AG04449 (cell line): ENCODE results near the gene HOMER2.
"Not testable (repeated sequence)": the region's sequence is repeated elsewhere in the genome, so short reads cannot be mapped to it uniquely, and the experiment has no call there.

Experiments
- CTCF ChIA-PET: fragments of 350-600 bp; formaldehyde crosslinking; extraction: SDS; loops from one replicate; lab custom pipeline; 2021; ENCODE audit warnings: antibody characterized with exemption; lab: Yijun Ruan, JAX
- POLR2A ChIA-PET: fragments of 400-600, 350-600 bp; formaldehyde crosslinking; extraction: SDS; loops from one replicate; lab custom pipeline; 2020; ENCODE audit warnings: antibody characterized with exemption, inconsistent platforms; lab: Yijun Ruan, JAX
- DNase-seq: peaks from one replicate; pipeline ENCODE4 v3.0.0-alpha.2; 2010; ENCODE audit warnings: low read depth, low spot score
- H3K4me3 ChIP-seq: 2 replicates; pipeline ENCODE4 v1.5.1; 2011; ENCODE audit warnings: low read depth, mild to moderate bottlenecking, control low read depth, low read length
- TF ChIP-seq, protein P1 (sequence below): IDR thresholded peaks from one replicate; pipeline ENCODE4 v1.5.1; 2011; ENCODE audit warnings: mild to moderate bottlenecking, moderate library complexity, low read length, control low read depth, inconsistent platforms; ENCODE audit not compliant: insufficient read depth; ENCODE audit errors: missing control alignments

The HOMER2 gene

DNA sequence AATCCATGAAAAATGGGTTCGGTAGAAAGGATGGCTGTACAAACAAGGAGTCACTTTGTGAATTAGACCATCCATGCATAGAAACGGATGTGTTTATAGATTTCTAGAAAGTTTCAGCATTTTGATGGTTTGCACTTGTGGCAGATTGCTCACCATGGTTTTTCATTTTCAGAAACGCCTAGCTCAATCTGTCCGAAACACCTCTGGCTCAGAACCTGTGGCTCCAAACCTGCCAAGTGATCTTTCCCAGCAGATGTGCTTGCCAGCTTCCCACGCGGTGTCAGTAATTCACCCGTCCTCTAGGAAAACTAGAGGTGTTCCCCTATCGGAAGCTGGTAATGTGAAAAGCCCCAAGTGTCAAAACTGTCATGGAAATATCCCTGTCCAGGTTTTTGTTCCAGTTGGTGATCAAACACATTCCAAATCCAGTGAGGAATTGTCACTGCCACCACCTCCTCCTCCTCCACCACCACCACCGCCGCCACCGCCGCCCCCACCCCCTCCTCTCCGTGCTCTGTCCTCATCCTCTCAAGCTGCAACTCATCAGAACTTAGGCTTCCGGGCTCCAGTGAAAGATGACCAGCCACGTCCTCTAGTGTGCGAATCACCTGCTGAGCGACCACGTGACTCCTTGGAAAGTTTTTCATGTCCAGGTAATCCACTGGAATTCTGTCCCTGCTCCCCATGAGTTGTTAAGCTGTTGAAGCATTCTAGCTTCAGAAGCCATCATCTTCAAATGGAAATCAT lies 121.9 kb downstream of the HOMER2 start:
- POLR2A ChIA-PET, result no interaction called here
- no peak for DNase-seq
- CTCF ChIA-PET, result no interaction called here

GRCh38 chr15:82829234-82829633 lies 123.3 kb downstream of the HOMER2 start:
- CTCF ChIA-PET, result no interaction called here
- DNase-seq, result no peak

More for the DNA sequence above, 121.9 kb downstream of the HOMER2 start:
- H3K4me3 ChIP-seq, result no peak overlapping the region
- TF ChIP-seq, protein P1, sequence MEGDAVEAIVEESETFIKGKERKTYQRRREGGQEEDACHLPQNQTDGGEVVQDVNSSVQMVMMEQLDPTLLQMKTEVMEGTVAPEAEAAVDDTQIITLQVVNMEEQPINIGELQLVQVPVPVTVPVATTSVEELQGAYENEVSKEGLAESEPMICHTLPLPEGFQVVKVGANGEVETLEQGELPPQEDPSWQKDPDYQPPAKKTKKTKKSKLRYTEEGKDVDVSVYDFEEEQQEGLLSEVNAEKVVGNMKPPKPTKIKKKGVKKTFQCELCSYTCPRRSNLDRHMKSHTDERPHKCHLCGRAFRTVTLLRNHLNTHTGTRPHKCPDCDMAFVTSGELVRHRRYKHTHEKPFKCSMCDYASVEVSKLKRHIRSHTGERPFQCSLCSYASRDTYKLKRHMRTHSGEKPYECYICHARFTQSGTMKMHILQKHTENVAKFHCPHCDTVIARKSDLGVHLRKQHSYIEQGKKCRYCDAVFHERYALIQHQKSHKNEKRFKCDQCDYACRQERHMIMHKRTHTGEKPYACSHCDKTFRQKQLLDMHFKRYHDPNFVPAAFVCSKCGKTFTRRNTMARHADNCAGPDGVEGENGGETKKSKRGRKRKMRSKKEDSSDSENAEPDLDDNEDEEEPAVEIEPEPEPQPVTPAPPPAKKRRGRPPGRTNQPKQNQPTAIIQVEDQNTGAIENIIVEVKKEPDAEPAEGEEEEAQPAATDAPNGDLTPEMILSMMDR, result no peak

DNA sequence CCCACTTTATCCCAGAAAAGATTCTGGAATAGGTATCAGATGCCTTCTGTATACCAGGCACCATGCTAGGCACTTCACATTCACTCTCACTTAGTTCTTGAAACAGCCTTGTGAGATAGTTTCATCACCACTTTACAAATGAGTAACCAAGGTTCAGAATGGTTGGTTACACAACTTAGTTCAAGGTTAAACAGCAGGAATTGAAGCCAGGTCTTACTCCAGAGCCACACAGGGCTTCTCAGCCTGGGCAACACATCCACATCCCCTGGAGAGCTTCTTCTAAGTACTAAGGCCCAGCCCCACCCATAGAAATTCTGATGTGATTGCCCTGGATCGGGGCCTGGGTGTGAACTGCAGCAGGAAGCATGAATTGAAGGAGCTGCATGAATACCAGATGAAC lies 124.4 kb downstream of the HOMER2 start:
- TF ChIP-seq, protein P1, result no peak
- H3K4me3 ChIP-seq, result no peak overlapping the region
- no peak for DNase-seq
- ChIA-PET POLR2A (no interaction called here), CTCF (no interaction called here)

More at GRCh38 chr15:82829234-82829633, 123.3 kb downstream of the HOMER2 start:
- POLR2A ChIA-PET, result no interaction called here
- TF ChIP-seq, protein P1, result no peak
- H3K4me3 ChIP-seq, result no peak overlapping the region

DNA sequence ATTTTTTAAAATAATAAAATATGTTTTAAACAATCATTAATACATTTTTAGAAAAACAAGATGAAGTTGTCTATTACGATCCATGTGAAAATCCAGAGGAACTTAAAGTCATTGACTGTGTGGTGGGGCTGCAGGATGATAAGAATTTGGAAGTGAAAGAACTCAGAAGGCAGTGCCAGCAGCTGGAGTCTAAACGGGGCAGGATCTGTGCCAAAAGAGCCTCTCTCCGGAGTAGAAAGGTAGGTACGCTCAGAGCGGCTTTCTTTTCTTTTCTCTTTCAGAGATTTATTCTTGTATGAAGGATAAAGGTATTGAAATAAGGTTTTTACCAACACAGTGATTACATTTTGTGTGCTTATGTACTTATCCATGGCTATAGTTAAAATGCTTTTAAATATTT lies 129.5 kb downstream of the HOMER2 start:
- ChIA-PET CTCF (no interaction called here), POLR2A (no interaction called here)
- no peak for DNase-seq
- no peak overlapping the region for H3K4me3 ChIP-seq
- TF ChIP-seq, protein P1, result no peak

- DNase-seq, H3K4me3 ChIP-seq, CTCF ChIA-PET, POLR2A ChIA-PET: not testable (repeated sequence)
Measured at GRCh38 chr15:82821851-82822250, 130.7 kb downstream of the HOMER2 start.

GRCh38 chr15:82821396-82821795 lies 131.1 kb downstream of the HOMER2 start:
- DNase-seq, POLR2A ChIA-PET, CTCF ChIA-PET, H3K4me3 ChIP-seq: not testable (repeated sequence)

DNA sequence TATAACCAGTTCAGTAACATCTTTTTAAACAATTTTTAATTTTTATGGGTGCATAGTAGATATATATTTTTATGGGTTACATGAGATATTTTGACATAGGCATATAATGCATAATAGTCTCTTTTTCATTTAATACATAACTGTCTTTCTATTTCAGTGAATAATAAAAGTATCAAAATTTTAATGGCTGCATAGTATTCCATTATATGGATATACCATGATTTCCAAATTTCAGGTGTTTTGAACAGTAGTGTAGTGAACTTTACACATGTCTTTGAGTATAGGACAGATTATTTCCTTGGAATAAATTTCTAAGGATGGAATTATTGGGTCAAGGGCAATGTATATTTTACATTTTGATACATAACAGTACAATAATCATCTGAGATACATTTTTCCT lies 132.4 kb downstream of the HOMER2 start:
- TF ChIP-seq, protein P1, result no peak
- DNase-seq, result no peak
- H3K4me3 ChIP-seq, result no peak overlapping the region
- CTCF ChIA-PET, result no interaction called here
- POLR2A ChIA-PET, result no interaction called here
